ENCODE results near the gene PNPO.
"Not testable (repeated sequence)": the region's sequence is repeated elsewhere in the genome, so short reads cannot be mapped to it uniquely, and the experiment has no call there.

The PNPO gene

GRCh38 chr17:47975189-47975822, 33.9 kb downstream of the PNPO start:
- no peak for DNase-seq (ENCODE audit: low read depth in 2 of 2)

DNA sequence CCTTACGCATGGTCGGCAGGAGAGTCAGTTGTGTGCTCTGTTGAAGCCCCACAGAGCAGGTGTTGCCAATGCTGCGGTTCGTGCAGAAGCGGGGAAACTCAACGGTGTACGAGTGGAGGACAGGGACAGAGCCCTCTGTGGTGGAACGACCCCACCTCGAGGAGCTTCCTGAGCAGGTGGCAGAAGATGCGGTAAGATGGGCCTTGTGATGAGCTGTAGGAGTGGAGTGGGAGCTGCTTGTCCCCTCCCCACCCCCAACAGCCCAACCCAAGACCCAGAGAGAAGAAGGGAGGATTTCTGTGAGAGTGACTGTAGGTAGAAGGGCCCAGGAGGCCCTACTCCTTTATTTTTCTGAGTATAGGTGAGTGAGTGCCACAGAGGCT, 34.4 kb downstream of the PNPO start:
- no peak for DNase-seq (ENCODE audit: low read depth in 2 of 2)

DNA sequence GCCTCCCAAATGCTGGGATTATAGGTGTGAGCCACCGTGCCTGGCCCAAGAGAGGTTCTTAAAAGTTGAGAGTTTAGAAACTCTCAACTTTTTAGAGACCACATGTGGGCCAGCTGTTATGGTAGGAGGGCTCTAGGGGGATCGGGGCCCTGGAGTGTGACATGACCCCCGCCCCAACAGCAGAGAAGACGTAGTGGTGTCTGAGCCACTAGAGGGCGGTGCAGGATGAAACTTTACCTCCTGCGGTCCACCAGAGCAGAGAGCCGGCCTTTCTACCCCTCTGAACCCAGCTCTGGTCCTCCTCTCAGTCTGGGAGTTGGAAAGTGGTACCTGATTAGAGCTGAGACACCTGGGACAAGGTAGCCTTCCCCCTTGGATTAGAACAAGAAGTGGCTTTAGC, 37.0 kb downstream of the PNPO start:
- DNase-seq (ENCODE audit: low read depth in 2 of 2) = peak in 1 of 2 donors; percentile 12

GRCh38 chr17:47980541-47980940, 39.2 kb downstream of the PNPO start:
- DNase-seq (ENCODE audit: low read depth in 2 of 2) = no peak

GRCh38 chr17:47981462-47981861, 40.1 kb downstream of the PNPO start:
- DNase-seq (ENCODE audit: low read depth in 2 of 2) = no peak

DNA sequence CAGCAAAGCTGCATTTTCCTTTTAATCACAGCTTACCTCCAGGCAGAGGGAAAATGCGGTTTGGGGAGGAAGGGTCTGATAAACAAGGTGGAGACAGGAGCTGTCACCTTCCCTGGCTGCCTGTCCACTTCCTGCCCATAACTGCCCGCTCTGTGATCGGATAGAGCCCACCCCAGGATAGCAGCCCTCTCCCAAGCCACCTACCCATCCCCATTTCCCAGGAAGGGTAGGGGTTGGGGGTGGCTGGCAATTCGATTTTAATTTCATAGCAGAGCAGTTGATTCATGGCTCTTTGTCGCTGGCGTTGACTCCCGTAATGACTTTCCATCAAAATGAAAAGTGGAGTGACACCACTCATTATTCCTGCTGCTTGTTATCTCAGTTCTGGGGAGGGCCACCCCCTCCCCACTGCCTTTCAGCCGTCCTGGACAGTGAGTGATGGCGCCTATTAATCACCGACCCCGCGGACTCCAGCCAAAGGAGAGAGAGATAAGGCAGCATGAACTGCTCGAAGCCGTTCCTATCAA, 40.8 kb downstream of the PNPO start:
- no peak for DNase-seq (ENCODE audit: low read depth in 2 of 2)

- no peak for DNase-seq (ENCODE audit: low read depth in 2 of 2)
Observed at GRCh38 chr17:47982645-47983390, 41.4 kb downstream of the PNPO start.

DNA sequence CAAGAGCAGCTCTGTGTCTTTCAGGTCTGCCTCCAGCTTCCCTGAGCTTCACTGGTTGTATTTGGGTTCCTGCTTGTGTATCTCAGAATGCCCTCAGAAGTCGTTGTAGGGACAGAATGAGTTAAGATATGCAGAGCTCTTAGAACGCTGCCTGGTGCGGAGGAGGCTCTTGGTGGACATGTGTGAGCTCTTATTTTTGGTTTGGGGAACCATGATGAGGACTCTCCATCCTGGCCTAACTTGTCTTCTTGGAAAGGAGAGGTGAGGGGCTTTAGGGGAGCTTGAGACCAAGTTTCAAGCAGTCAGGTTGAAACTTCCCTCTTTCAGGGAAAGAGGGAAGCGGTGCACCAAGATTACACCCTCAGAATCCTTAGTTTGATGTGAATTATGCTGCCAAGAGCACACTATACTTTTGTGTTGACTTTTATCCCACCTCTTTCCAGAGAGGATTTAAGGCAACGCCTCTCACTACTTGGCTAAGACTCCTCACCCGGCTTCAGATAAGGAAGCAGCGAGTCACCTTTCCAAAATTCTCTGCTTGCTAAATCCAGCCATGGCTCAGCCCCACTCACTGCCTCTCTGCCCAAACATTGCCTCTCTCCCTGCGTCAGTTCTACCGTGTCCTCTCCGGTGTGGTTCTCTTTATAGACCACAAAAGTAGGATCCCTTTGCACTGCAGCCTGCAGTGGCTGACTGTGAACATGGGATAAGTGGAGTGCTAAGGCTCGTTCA, 42.3 kb downstream of the PNPO start:
- no peak for DNase-seq (ENCODE audit: low read depth in 2 of 2)

- DNase-seq (ENCODE audit: low read depth in 2 of 2) = no peak
Observed at GRCh38 chr17:47986520-47986919, 45.1 kb downstream of the PNPO start.

- DNase-seq (ENCODE audit: low read depth in 2 of 2) = no peak
Observed at GRCh38 chr17:47987240-47987835, 46.0 kb downstream of the PNPO start.

DNA sequence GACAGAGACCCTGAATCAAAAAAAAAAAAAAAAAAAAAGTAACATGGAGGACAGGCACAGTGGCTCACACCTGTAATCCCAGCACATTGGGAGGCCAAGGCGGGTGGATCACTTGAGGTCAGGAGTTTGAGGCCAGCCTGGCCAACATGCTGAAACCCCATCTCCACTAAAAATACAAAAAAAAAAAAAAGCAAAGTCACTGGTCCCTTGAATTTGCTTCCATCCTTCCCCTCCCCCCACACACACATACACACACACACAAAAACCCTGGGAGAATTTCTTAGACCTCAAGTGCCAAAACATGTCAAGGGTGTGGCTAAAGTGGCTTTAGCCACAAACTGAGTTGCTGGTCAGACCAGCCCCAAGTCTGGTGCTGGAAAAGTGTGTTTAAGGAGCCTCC, 47.1 kb downstream of the PNPO start:
- DNase-seq (ENCODE audit: low read depth in 2 of 2) = not testable (repeated sequence)

GRCh38 chr17:47989159-47989558, 47.8 kb downstream of the PNPO start:
- DNase-seq (ENCODE audit: low read depth in 2 of 2) = no peak

GRCh38 chr17:47989700-47990099, 48.3 kb downstream of the PNPO start:
- DNase-seq (ENCODE audit: low read depth in 2 of 2) = no peak

- DNase-seq (ENCODE audit: low read depth in 2 of 2) = no peak
Observed at GRCh38 chr17:47990962-47991731, 49.8 kb downstream of the PNPO start.

- no peak for DNase-seq (ENCODE audit: low read depth in 2 of 2)
Observed at GRCh38 chr17:47992216-47992615, 50.8 kb downstream of the PNPO start.

- no peak for DNase-seq (ENCODE audit: low read depth in 2 of 2)
Observed at GRCh38 chr17:47993031-47993564, 51.7 kb downstream of the PNPO start.

DNA sequence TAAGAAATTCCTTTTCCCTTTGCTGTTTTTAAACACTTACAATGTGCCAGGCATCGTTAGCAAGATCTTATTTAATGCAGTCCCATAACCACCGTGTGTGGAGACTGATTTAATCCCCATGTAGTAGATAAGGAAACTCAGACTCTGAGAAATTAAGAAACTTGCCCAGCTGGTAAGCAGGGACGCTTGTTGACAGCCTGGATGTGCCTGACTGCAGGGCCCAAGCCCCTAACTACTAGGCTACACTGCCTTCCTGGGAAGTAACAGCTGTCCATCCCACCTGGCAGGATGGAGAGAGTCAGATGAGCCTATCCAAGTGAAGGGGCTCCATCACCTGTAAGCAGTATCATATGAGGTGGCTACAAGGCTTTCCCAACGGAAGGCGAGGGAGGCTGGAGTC, 52.6 kb downstream of the PNPO start:
- no peak for DNase-seq (ENCODE audit: low read depth in 2 of 2)

GRCh38 chr17:47994724-47995123, 53.4 kb downstream of the PNPO start:
- DNase-seq (ENCODE audit: low read depth in 2 of 2) = no peak

DNA sequence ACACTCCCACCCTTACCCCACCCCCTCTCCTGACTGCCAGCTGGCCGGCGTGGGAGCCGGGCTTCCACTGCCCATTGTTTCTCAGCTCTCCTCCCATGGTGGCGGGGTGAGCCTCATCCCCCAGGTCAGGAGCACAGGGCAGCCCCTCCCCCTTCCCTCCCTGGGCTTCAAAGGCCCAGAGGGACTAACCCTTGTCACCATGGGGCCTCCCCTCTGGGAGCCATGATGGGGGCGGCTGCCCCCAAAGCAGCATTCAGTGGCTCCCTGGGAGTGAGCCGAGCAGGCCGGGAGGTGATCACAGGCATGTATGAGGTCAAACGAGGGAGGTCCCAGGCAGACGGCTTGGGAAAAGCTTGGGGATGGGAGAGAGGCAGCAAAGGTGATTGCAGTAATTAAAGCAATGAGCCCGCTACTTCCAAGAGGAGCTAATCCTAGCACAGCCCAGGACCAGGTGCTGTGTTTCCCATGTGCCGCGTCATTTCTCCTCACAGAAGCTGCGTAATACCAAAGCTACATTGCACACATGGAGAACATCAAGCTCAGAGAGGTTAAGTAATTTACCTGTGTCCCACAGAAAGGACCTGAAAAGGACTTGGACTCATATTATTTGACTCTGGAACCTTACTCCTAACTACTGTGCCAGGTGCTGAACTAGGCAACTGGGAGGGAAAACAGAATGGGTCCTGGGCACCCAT, 54.0 kb downstream of the PNPO start:
- DNase-seq (ENCODE audit: low read depth in 2 of 2) = no peak

DNA sequence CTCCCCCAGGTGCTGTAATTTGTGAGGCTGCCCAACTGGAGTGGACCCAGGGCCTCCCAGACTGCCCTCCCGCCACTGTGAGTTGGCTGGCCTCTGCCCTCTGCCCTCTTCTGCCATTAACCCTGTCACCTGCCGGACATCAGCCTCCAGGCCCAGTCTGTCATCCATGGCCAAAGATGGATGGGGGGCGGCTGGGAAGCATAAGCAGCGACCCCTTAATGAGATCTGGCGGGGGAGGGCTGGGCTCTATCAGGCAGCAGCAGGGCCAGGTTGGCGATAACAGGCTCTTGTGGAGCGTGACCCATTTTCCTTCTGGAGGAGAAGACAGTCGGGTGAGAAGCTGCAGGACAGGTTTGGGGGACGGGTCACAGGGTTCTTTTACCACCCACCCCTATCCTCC, 54.8 kb downstream of the PNPO start:
- no peak for DNase-seq (ENCODE audit: low read depth in 2 of 2)

DNA sequence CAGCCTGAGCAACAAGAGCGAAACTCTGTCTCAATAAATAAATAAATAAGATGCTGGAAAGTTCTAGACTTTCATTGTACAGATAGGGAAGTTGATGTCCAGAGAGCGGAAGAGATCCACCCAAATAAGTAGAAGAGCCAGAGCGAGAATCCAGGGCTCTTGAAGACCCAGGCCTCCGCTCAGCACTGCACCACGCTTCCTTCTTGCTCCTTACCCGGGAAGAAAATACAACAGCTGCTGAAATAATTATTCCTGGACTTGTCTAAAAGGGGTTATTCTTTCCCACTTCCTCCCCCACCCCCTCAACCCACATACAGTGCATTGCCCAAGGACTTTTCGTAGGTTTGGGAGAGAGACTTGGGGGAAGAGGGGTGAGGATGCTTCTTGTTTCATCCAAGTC, 56.2 kb downstream of the PNPO start:
- DNase-seq (ENCODE audit: low read depth in 2 of 2) = no peak
